Prostate gland (tissue), 2 donors: ENCODE measurements around the gene EFCAB10. TPM values are rescaled to one million over a fixed set of nuclear protein-coding genes. Genes with fewer than 3 reads are reported as not detected.
A peak's percentile ranks its signal among the peaks of the same experiment; 100 is the strongest.
"Not testable (repeated sequence)": the region's sequence is repeated elsewhere in the genome, so short reads cannot be mapped to it uniquely, and the experiment has no call there.

ENCODE experiments used
- DNase-seq: peaks from one replicate; pipeline ENCODE4 v3.0.0-alpha.2; 2019; ENCODE audit warnings: low spot score
- H3K27ac ChIP-seq, 2 donors: fragments of 200-600 bp; sonication (generic); 2 replicates each; pipeline ENCODE4 v1.5.1; 2017 to 2019
- H3K27me3 ChIP-seq: fragments of 200-600 bp; sonication (generic); replicated peaks from 2 replicates; pipeline ENCODE4 v1.5.1; 2019; ENCODE audit not compliant: insufficient read depth
- H3K36me3 ChIP-seq, 2 donors: fragments of 200-600 bp; sonication (generic); 1 replicate in 1 of 2; 2 replicates in 1 of 2; pipeline versions ENCODE4 v1.5.1 to v1.8.1; 2017 to 2019
- H3K4me1 ChIP-seq: fragments of 200-600 bp; sonication (generic); replicated peaks from 2 replicates; pipeline ENCODE4 v1.5.1; 2019
- H3K4me3 ChIP-seq, 2 donors: fragments of 200-600 bp; sonication (generic); 2 replicates each; pipeline ENCODE4 v1.5.1; 2017 to 2019
- H3K9me3 ChIP-seq: fragments of 200-600 bp; sonication (generic); 2 replicates; pipeline ENCODE4 v1.5.1; 2017
- POLR2A ChIP-seq: fragments of 450-650 bp; IDR thresholded peaks from one replicate; pipeline ENCODE4 v1.6.1; 2016; ENCODE audit warnings: antibody characterized with exemption, mild to moderate bottlenecking
- POLR2AphosphoS5 ChIP-seq: sonication (generic); formaldehyde crosslinking; IDR thresholded peaks from one replicate; pipeline ENCODE4 v1.6.1; 2017; ENCODE audit warnings: antibody characterized with exemption
- WGBS: methylation state at CpG from one replicate; pipeline ENCODE4 v1.1.5; 2018; 5-methylcytosine and 5-hydroxymethylcytosine counted together
- intact Hi-C: fragments of 100-400 bp; cut with DNase I; formaldehyde crosslinking; loops from one replicate; pipeline ENCODE4 v1.14.2; 2022
- total RNA-seq, 2 donors: library from RNA; depleted of rRNA; stranded (reverse); fragments of >200 nt; gene quantifications; one replicate each; pipeline ENCODE4 v1.1.0, GENCODE V29; 2016
- TF ChIP-seq, protein P1 (sequence below), 4 experiments: fragments of 200-600 bp in 2 of 4; fragments of 450-650 bp in 2 of 4; sonication (generic) in 2 of 4; IDR thresholded peaks; 1 replicate in 3 of 4; 2 replicates in 1 of 4; pipeline ENCODE4 v1.5.1; 2016 to 2019; ENCODE audit warnings: antibody characterized with exemption in 4 of 4, mild to moderate bottlenecking in 2 of 4, moderate library complexity in 2 of 4

Gene EFCAB10
- total RNA-seq, 2 donors from 2014 or later, result 6.4 TPM; not detected in 1

DNA sequence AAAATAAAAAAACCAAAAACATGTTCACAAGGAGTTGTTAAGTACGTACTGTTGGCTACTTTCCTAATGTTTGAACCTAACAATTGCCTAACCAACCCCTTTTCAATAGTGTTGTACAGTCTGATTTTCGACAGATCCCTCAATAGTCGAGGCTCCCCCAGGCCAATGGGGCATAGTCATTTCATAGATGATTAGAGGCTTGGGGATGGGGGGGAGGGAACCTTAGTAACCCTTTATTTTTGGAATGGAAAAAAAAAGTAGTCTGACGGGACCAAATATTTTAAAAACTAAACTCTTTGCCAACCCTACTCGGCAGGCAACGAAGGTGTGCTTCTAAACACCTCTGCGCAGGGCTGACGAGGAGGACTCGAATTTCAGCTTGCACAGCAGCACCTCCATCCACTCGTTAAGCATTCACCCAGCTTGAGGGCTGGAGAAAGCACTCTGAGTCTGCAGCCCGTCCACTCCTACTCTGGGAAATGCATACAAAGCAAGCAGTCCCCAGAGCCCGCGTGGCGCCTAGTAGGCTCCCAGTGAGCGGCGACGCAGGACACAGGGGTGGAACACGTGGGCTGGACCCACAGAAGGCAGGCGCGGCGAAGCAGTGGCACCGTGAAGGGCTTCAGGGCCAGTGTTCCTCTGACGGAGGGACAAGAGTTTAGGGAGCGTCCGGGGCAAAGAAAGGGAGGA lies 60.1 kb downstream of the EFCAB10 start:
- WGBS, result 13% methylated on average over 25 of the region's 25 CpGs
- peaks cover 4% of the 10 kb centered on the region for H3K4me1 ChIP-seq
- DNase-seq, result peak; percentile 52
- no peaks in the 10 kb centered on the region for H3K27me3 ChIP-seq
- TF ChIP-seq POLR2AphosphoS5 (no peak), POLR2A (no peak)
- TF ChIP-seq, protein P1, sequence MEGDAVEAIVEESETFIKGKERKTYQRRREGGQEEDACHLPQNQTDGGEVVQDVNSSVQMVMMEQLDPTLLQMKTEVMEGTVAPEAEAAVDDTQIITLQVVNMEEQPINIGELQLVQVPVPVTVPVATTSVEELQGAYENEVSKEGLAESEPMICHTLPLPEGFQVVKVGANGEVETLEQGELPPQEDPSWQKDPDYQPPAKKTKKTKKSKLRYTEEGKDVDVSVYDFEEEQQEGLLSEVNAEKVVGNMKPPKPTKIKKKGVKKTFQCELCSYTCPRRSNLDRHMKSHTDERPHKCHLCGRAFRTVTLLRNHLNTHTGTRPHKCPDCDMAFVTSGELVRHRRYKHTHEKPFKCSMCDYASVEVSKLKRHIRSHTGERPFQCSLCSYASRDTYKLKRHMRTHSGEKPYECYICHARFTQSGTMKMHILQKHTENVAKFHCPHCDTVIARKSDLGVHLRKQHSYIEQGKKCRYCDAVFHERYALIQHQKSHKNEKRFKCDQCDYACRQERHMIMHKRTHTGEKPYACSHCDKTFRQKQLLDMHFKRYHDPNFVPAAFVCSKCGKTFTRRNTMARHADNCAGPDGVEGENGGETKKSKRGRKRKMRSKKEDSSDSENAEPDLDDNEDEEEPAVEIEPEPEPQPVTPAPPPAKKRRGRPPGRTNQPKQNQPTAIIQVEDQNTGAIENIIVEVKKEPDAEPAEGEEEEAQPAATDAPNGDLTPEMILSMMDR (IDR thresholded peaks at IDR 0.05), result no peak
- H3K9me3 ChIP-seq, result no peaks in the 10 kb centered on the region
- intact Hi-C loops, result no loop called here
- H3K36me3 ChIP-seq, result no peaks in the 10 kb centered on the region
- peak overlapping the region; percentile 56 to 71 for H3K4me3 ChIP-seq
- H3K27ac ChIP-seq, result peak overlapping the region; percentile 76 to 88

DNA sequence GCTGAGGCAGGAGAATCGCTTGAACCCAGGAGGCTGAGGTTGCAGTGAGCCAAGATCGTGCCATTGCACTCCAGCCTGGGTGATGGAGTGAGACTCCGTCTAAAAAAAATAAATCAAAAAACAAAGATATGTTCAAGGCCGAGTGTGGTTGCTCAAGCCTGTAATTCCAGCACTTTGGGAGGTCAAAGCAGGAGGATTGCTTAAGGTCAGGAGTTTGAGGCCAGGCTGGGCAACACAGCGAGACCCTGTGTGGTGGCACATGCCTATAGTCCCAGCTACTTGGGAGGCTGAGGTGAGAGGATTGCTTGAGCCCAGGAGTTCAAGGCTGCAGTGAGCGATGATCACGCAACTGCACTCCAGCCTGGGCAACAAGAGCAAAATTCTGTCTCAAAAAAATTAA lies 60.7 kb downstream of the EFCAB10 start:
- H3K27ac ChIP-seq, intact Hi-C loops, DNase-seq, H3K9me3 ChIP-seq, H3K4me3 ChIP-seq, H3K4me1 ChIP-seq, H3K36me3 ChIP-seq, H3K27me3 ChIP-seq: not testable (repeated sequence)
- WGBS, result 91% methylated on average over 7 of the region's 7 CpGs

DNA sequence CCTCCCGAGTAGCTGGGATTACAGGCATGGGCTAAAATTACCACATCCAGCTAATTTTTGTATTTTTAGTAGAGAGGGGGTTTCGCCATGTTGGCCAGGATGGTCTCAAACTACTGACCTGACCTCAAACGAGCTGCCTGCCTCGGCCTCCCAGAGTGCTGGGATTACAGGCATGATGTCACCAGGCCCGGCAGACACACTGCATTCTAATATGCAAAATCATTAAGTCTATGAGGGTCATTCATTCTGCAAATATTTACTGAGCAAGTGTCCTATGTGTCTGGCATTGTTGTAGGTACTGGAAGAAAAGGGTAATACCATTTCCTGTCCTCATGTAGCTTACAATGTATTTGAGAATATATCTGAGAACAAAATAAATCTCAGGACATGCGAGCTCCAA lies 61.9 kb downstream of the EFCAB10 start:
- intact Hi-C loops, result no loop called here
- WGBS, result 91% methylated on average over 6 of the region's 6 CpGs
- peaks cover 4% of the 10 kb centered on the region for H3K4me1 ChIP-seq
- H3K27me3 ChIP-seq, result no peaks in the 10 kb centered on the region
- H3K4me3 ChIP-seq, result no peak overlapping the region
- TF ChIP-seq POLR2A (no peak), POLR2AphosphoS5 (no peak)
- TF ChIP-seq, protein P1 (IDR thresholded peaks at IDR 0.05), result no peak
- H3K27ac ChIP-seq, result no peak overlapping the region
- no peak for DNase-seq
- no peaks in the 10 kb centered on the region for H3K36me3 ChIP-seq
- H3K9me3 ChIP-seq, result no peaks in the 10 kb centered on the region

DNA sequence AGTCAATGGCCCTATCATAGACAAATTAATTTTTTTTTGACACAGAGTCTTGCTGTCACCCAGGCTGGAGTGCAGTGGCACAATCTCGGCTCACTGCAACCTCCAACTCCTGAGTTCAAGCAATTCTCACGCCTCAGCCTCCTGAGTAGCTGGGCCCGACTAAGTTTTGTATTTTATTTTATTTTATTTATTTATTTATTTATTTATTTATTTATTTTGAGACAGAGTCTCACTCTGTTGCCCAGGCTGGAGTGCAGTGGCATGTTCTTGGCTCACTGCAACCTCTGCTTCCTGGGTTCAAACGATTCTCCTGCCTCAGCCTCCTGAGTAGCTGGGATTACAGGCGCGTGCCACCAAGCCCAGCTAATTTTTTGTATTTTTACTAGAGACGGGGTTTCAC lies 65.7 kb downstream of the EFCAB10 start:
- H3K9me3 ChIP-seq, H3K27ac ChIP-seq, H3K4me1 ChIP-seq, H3K4me3 ChIP-seq, DNase-seq, H3K27me3 ChIP-seq, intact Hi-C loops, H3K36me3 ChIP-seq: not testable (repeated sequence)
- 94% methylated on average over 7 of the region's 7 CpGs for WGBS

Other genes starting within 250 kb of the EFCAB10 start
- 10 to 100 TPM; 52.6 to 99.5 TPM for gene SRPK2, start 192.6 kb downstream of the EFCAB10 start, total RNA-seq
- gene PUS7, start 59.2 kb downstream of the EFCAB10 start, total RNA-seq, result 10 to 100 TPM in 1 of 2 donors, 1 to 10 TPM in 1; 9.6 to 10.4 TPM
- 10 to 100 TPM; 12.6 to 17.4 TPM for gene RINT1, start 49.3 kb downstream of the EFCAB10 start, total RNA-seq